Suprapubic skin (tissue), 4 donors: ENCODE measurements around the gene ZNF362.

Experiments
- POLR2A ChIP-seq, 2 donors: fragments of 450-650 bp; IDR thresholded peaks; one replicate each; pipeline ENCODE4 v1.6.1; 2017; ENCODE audit warnings: antibody characterized with exemption in 2 of 2, mild to moderate bottlenecking in 2 of 2, moderate library complexity in 2 of 2
- POLR2AphosphoS5 ChIP-seq, 3 donors: sonication (generic); formaldehyde crosslinking; IDR thresholded peaks; one replicate each; pipeline ENCODE4 v1.6.1; 2017; ENCODE audit warnings: antibody characterized with exemption in 3 of 3
- TF ChIP-seq, protein P1 (sequence below), 2 donors: fragments of 200-600 bp in 1 of 2; fragments of 450-650 bp in 1 of 2; sonication (generic) in 1 of 2; IDR thresholded peaks; one replicate each; pipeline ENCODE4 v1.5.1; 2016 to 2019; ENCODE audit warnings: antibody characterized with exemption in 2 of 2, mild to moderate bottlenecking in 1 of 2, moderate library complexity in 1 of 2

DNA sequence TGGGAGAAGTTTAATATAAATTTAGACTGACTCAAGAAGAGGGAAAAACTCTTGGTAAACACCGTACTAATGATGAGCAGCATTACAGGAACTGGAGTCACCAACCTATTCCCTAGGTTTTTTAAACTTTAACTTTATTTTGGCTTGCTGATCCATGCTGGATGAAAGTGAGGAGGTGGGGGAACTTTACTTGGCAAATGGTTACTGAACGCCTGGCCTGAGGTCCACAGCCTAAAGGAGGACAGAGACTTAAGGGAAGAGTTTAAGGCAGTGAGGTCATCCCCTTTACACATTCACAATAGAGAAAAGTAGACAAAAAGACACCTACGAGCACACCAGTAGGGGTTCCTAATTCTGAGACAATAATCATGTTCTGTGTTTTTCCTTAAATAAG is 90.2 kb downstream of the ZNF362 start:
- TF ChIP-seq, protein P1, sequence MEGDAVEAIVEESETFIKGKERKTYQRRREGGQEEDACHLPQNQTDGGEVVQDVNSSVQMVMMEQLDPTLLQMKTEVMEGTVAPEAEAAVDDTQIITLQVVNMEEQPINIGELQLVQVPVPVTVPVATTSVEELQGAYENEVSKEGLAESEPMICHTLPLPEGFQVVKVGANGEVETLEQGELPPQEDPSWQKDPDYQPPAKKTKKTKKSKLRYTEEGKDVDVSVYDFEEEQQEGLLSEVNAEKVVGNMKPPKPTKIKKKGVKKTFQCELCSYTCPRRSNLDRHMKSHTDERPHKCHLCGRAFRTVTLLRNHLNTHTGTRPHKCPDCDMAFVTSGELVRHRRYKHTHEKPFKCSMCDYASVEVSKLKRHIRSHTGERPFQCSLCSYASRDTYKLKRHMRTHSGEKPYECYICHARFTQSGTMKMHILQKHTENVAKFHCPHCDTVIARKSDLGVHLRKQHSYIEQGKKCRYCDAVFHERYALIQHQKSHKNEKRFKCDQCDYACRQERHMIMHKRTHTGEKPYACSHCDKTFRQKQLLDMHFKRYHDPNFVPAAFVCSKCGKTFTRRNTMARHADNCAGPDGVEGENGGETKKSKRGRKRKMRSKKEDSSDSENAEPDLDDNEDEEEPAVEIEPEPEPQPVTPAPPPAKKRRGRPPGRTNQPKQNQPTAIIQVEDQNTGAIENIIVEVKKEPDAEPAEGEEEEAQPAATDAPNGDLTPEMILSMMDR (IDR thresholded peaks at IDR 0.05) = no peak
- TF ChIP-seq POLR2A (IDR thresholded peaks at IDR 0.05) (no peak), POLR2AphosphoS5 (IDR thresholded peaks at IDR 0.05) (no peak)
